GM23338 (cell line): ENCODE data around the gene PORCN. TPM values are rescaled to one million over a fixed set of nuclear protein-coding genes. Genes with fewer than 3 reads are reported as not detected.

ENCODE experiments used
- ATAC-seq: fragments of 200-7000 bp; cut with Tn5 transposase; 3 replicates; pipeline ENCODE4 v1.9.1; 2020
- DNase-seq: peaks from one replicate; pipeline ENCODE4 v3.0.0-alpha.2; 2015; ENCODE audit warnings: low spot score
- H2AFZ ChIP-seq: fragments of 200-600 bp; sonication (generic); 2 replicates; pipeline ENCODE4 v1.8.0; 2016; ENCODE audit warnings: antibody characterized with exemption, mild to moderate bottlenecking, moderate library complexity
- H3F3A ChIP-seq: fragments of 200-600 bp; sonication (generic); replicated peaks from 2 replicates; pipeline ENCODE4 v1.8.0; 2017; ENCODE audit warnings: antibody characterized with exemption, mixed run types, low read depth
- H3K27ac ChIP-seq: fragments of 200-600 bp; sonication (generic); 2 replicates; pipeline ENCODE4 v1.6.1; 2016; ENCODE audit warnings: low read depth
- H3K27me3 ChIP-seq: fragments of 200-600 bp; sonication (generic); 2 replicates; pipeline ENCODE4 v1.8.0; 2016; ENCODE audit warnings: mild to moderate bottlenecking, mixed run types, moderate library complexity; ENCODE audit not compliant: insufficient read depth
- H3K36me3 ChIP-seq: fragments of 200-600 bp; sonication (generic); 2 replicates; pipeline ENCODE4 v1.8.0; 2016; ENCODE audit warnings: mild to moderate bottlenecking; ENCODE audit not compliant: insufficient read depth
- H3K4me1 ChIP-seq: fragments of 200-600 bp; sonication (generic); 2 replicates; pipeline ENCODE4 v1.8.0; 2016; ENCODE audit warnings: mild to moderate bottlenecking, moderate library complexity; ENCODE audit not compliant: insufficient read depth
- H3K4me2 ChIP-seq: fragments of 200-600 bp; sonication (generic); 2 replicates; pipeline ENCODE4 v1.7.1; 2017; ENCODE audit warnings: mixed run types
- H3K4me3 ChIP-seq: fragments of 200-600 bp; sonication (generic); 2 replicates; pipeline ENCODE4 v1.6.1; 2016; ENCODE audit warnings: mixed run types
- H3K79me2 ChIP-seq: fragments of 200-600 bp; sonication (generic); replicated peaks from 2 replicates; pipeline ENCODE4 v1.8.0; 2017; ENCODE audit warnings: mild to moderate bottlenecking; ENCODE audit not compliant: insufficient read depth
- H3K9me2 ChIP-seq: fragments of 200-600 bp; sonication (generic); 2 replicates; pipeline ENCODE4 v1.8.0; 2017; ENCODE audit not compliant: insufficient read depth
- H4K20me1 ChIP-seq: fragments of 200-600 bp; sonication (generic); replicated peaks from 2 replicates; pipeline ENCODE4 v1.8.0; 2017; ENCODE audit warnings: mild to moderate bottlenecking; ENCODE audit not compliant: insufficient read depth
- H3K27ac Mint-ChIP-seq: 2 replicates; pipeline ENCODE4 v1.8.0; 2020; ENCODE audit warnings: inconsistent platforms, mild to moderate bottlenecking, moderate library complexity, mixed read lengths
- H3K27me3 Mint-ChIP-seq: 3 replicates; pipeline ENCODE4 v1.8.0; 2022; ENCODE audit warnings: low read depth, mild to moderate bottlenecking, moderate library complexity, mixed read lengths, inconsistent platforms; ENCODE audit not compliant: insufficient read depth, poor library complexity
- H3K36me3 Mint-ChIP-seq: 3 replicates; pipeline ENCODE4 v1.8.0; 2021; ENCODE audit warnings: low read depth, mild to moderate bottlenecking, inconsistent platforms, moderate library complexity, mixed read lengths
- H3K4me1 Mint-ChIP-seq: 3 replicates; pipeline ENCODE4 v1.8.0; 2020; ENCODE audit warnings: mild to moderate bottlenecking, inconsistent platforms, mixed read lengths
- H3K4me3 Mint-ChIP-seq: 3 replicates; pipeline ENCODE4 v1.8.0; 2021; ENCODE audit warnings: moderate library complexity, mild to moderate bottlenecking, inconsistent platforms, mixed read lengths
- H3K9me3 Mint-ChIP-seq: 3 replicates; pipeline ENCODE4 v1.8.0; 2020; ENCODE audit warnings: moderate library complexity, mild to moderate bottlenecking, inconsistent platforms, mixed read lengths
- CREB1 ChIP-seq: fragments of 250-450 bp; sonication (Bioruptor Pico); IDR thresholded peaks from 2 replicates; pipeline ENCODE4 v1.5.0; 2020; ENCODE audit warnings: low read depth, mild to moderate bottlenecking, moderate library complexity
- CTCF ChIP-seq, 2 experiments: fragments of 200-600 bp in 1 of 2; sonication (generic) in 1 of 2; conservative IDR thresholded peaks; 2 replicates each; pipeline versions ENCODE4 v1.5.1 to v1.6.1; 2016 to 2017; ENCODE audit warnings: antibody characterized with exemption in 2 of 2, low read depth in 2 of 2, mild to moderate bottlenecking in 2 of 2, moderate library complexity in 1 of 2
- ETS1 ChIP-seq: IDR thresholded peaks from 2 replicates; pipeline ENCODE4 v1.6.1; 2016; ENCODE audit warnings: antibody characterized with exemption
- EZH2 ChIP-seq: fragments of 200-600 bp; sonication (generic); IDR thresholded peaks from one replicate; pipeline ENCODE4 v1.8.0; 2017; ENCODE audit warnings: antibody characterized with exemption, mild to moderate bottlenecking, low read depth; ENCODE audit not compliant: unreplicated experiment
- EZH2phosphoT487 ChIP-seq: fragments of 200-600 bp; sonication (generic); IDR thresholded peaks from one replicate; pipeline ENCODE4 v1.8.1; 2018; ENCODE audit warnings: antibody characterized with exemption; ENCODE audit not compliant: unreplicated experiment
- JUNB ChIP-seq: IDR thresholded peaks from one replicate; pipeline ENCODE4 v1.6.1; 2016; ENCODE audit warnings: antibody characterized with exemption; ENCODE audit not compliant: unreplicated experiment
- NANOG ChIP-seq: IDR thresholded peaks from 2 replicates; pipeline ENCODE4 v1.6.1; 2016; ENCODE audit warnings: antibody characterized with exemption, borderline replicate concordance
- POLR2AphosphoS5 ChIP-seq: IDR thresholded peaks from 2 replicates; pipeline ENCODE4 v1.6.1; 2016; ENCODE audit warnings: antibody characterized with exemption, low read depth
- STAT1 ChIP-seq: IDR thresholded peaks from one replicate; pipeline ENCODE4 v1.6.1; 2016; ENCODE audit warnings: antibody characterized with exemption; ENCODE audit not compliant: unreplicated experiment
- ZNF114 ChIP-seq: fragments of 250-450 bp; sonication (Bioruptor Pico); IDR thresholded peaks from 2 replicates; pipeline ENCODE4 v1.5.0; 2020; ENCODE audit warnings: mild to moderate bottlenecking, moderate library complexity
- ZNF331 ChIP-seq: fragments of 250-450 bp; sonication (Bioruptor Pico); IDR thresholded peaks from 2 replicates; pipeline ENCODE4 v1.5.0; 2020; ENCODE audit warnings: low read depth, mild to moderate bottlenecking, moderate library complexity
- ZNF462 ChIP-seq: fragments of 250-450 bp; sonication (Bioruptor Pico); IDR thresholded peaks from 2 replicates; pipeline ENCODE4 v1.5.0; 2020; ENCODE audit warnings: mild to moderate bottlenecking, moderate library complexity
- polyA plus RNA-seq: library from polyadenylated mRNA; unstranded; fragments of >200 nt; fragmentation: Nextera tagmentation; extraction: Ambion mirVana; gene quantifications from 2 replicates; pipeline ENCODE4 v1.2.1, GENCODE V29; 2016
- total RNA-seq: library from RNA; depleted of rRNA; stranded (reverse); fragments of >200 nt; shearing (Covaris generic); gene quantifications from 2 replicates; pipeline ENCODE4 v1.2.3, GENCODE V29; 2014
- TF ChIP-seq, protein P1 (sequence below): IDR thresholded peaks from one replicate; pipeline ENCODE4 v1.6.1; 2018; ENCODE audit warnings: antibody characterized with exemption; ENCODE audit not compliant: unreplicated experiment

PORCN gene
- total and polyA plus RNA-seq, 2 experiments from 2014 or later, result 19.4 to 28.5 TPM

DNA sequence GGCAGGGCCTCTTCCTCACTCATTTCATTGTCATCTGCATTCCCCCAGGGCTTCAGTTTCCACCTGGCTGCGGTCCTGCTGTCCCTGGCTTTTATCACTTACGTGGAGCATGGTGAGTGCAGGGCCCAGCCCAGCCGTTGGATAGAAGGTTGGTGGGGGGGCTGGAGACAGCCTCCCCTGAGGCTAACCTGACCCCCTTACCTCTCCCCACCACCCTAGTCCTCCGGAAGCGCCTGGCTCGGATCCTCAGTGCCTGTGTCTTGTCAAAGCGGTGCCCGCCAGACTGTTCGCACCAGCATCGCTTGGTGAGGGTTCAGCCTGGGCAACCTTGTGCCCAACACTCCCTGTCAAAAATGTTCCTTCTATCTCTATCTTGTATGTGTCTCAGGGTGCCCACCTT lies 7.0 kb downstream of the PORCN start:
- Histone ChIP-seq H3K36me3 (no peaks in the 10 kb centered on the region), H2AFZ (no peak overlapping the region), H3K4me1 (no peaks in the 10 kb centered on the region), H3K4me3 (no peak overlapping the region), H3K27me3 (no peaks in the 10 kb centered on the region), H3K4me2 (no peak overlapping the region), H3F3A (no peaks in the 10 kb centered on the region), H3K9me2 (no peaks in the 10 kb centered on the region), H4K20me1 (no peaks in the 10 kb centered on the region), H3K79me2 (no peaks in the 10 kb centered on the region), H3K27ac (no peak overlapping the region)
- H3K9me3 Mint-ChIP-seq, result no peaks in the 10 kb centered on the region
- no peak for TF ChIP-seq ETS1
- no peak for TF ChIP-seq ZNF462 (CRISPR knock-in tag)
- TF ChIP-seq CTCF (conservative IDR thresholded peaks at IDR 0.05; ENCODE audit: low read depth in 2 of 2), result no peak
- no peak for TF ChIP-seq ZNF114 (CRISPR knock-in tag)
- no peak for TF ChIP-seq STAT1
- no peak for TF ChIP-seq POLR2AphosphoS5
- TF ChIP-seq EZH2, result no peak
- TF ChIP-seq NANOG, result no peak
- TF ChIP-seq CREB1 (CRISPR knock-in tag), result no peak
- no peak for TF ChIP-seq JUNB
- TF ChIP-seq, protein P1, sequence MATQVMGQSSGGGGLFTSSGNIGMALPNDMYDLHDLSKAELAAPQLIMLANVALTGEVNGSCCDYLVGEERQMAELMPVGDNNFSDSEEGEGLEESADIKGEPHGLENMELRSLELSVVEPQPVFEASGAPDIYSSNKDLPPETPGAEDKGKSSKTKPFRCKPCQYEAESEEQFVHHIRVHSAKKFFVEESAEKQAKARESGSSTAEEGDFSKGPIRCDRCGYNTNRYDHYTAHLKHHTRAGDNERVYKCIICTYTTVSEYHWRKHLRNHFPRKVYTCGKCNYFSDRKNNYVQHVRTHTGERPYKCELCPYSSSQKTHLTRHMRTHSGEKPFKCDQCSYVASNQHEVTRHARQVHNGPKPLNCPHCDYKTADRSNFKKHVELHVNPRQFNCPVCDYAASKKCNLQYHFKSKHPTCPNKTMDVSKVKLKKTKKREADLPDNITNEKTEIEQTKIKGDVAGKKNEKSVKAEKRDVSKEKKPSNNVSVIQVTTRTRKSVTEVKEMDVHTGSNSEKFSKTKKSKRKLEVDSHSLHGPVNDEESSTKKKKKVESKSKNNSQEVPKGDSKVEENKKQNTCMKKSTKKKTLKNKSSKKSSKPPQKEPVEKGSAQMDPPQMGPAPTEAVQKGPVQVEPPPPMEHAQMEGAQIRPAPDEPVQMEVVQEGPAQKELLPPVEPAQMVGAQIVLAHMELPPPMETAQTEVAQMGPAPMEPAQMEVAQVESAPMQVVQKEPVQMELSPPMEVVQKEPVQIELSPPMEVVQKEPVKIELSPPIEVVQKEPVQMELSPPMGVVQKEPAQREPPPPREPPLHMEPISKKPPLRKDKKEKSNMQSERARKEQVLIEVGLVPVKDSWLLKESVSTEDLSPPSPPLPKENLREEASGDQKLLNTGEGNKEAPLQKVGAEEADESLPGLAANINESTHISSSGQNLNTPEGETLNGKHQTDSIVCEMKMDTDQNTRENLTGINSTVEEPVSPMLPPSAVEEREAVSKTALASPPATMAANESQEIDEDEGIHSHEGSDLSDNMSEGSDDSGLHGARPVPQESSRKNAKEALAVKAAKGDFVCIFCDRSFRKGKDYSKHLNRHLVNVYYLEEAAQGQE, result no peak
- TF ChIP-seq EZH2phosphoT487, result no peak
- TF ChIP-seq ZNF331 (CRISPR knock-in tag), result no peak
- H3K36me3 Mint-ChIP-seq, result peaks cover 10% of the 10 kb centered on the region; the same call in 2 of the 3 replicates
- DNase-seq, result no peak
- H3K4me3 Mint-ChIP-seq, result no peak overlapping the region
- no peak for ATAC-seq
- H3K27me3 Mint-ChIP-seq, result peaks cover 6% of the 10 kb centered on the region
- H3K4me1 Mint-ChIP-seq, result peaks cover 3% of the 10 kb centered on the region; the same call in 2 of the 3 replicates
- H3K27ac Mint-ChIP-seq, result no peak overlapping the region
